Activated T-cell treated with anti-CD3 and anti-CD28 coated beads for 24 hours (primary cell): ENCODE data around the gene GOLGA6L10.
"Not testable (repeated sequence)": the region's sequence is repeated elsewhere in the genome, so short reads cannot be mapped to it uniquely, and the experiment has no call there.

Experiments
- DNase-seq: peaks from one replicate; pipeline ENCODE4 v3.0.0-alpha.2; 2020; ENCODE audit warnings: low read depth

GOLGA6L10 gene

GRCh38 chr15:82317516-82317915, 31.8 kb downstream of the GOLGA6L10 start:
- not testable (repeated sequence) for DNase-seq

- no peak for DNase-seq
These were observed 32.2 kb downstream of the GOLGA6L10 start for GRCh38 chr15:82317091-82317489.

GRCh38 chr15:82316247-82317090, 32.8 kb downstream of the GOLGA6L10 start:
- DNase-seq: not testable (repeated sequence)

DNA sequence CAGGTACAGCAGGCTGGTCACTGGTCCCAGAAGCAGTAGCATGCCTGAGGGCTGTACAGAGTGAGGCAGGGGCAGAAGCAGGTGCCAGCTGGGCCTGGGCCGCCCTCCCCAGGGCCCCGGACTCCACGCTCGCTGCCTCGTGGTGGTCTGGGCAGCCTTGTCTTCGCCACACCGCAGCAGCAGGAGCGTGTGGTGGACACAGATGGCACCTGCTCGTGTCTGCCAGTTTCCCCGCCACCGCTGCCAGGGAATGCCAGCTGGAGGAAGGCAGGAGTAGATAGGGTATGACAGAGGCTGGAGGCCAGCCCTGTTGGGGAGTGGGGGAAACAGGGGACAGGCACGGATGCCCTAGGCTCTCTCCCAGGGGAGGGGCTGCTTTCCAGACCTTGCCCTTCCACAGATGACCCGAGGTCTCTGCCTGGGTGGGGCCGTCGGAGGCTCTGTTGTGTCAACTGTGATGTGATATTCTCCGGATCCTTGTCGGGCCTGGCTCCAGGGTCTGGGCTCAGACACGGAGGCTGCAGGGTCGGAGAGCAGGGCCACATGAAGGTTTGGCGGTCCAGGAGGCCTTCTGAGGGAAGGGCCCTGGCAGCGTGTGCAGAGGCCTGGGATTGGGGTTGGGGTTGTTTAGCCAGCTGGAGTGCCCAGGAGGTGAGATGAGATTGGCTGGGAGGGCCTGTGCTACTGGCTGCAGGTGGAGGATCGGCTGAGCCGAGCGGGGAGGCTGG, 33.6 kb downstream of the GOLGA6L10 start:
- DNase-seq: no peak

GRCh38 chr15:82314769-82315518, 34.3 kb downstream of the GOLGA6L10 start:
- DNase-seq: no peak

GRCh38 chr15:82313951-82314768, 35.1 kb downstream of the GOLGA6L10 start:
- not testable (repeated sequence) for DNase-seq

- no peak for DNase-seq
These were observed 35.8 kb downstream of the GOLGA6L10 start for GRCh38 chr15:82313446-82313845.

DNA sequence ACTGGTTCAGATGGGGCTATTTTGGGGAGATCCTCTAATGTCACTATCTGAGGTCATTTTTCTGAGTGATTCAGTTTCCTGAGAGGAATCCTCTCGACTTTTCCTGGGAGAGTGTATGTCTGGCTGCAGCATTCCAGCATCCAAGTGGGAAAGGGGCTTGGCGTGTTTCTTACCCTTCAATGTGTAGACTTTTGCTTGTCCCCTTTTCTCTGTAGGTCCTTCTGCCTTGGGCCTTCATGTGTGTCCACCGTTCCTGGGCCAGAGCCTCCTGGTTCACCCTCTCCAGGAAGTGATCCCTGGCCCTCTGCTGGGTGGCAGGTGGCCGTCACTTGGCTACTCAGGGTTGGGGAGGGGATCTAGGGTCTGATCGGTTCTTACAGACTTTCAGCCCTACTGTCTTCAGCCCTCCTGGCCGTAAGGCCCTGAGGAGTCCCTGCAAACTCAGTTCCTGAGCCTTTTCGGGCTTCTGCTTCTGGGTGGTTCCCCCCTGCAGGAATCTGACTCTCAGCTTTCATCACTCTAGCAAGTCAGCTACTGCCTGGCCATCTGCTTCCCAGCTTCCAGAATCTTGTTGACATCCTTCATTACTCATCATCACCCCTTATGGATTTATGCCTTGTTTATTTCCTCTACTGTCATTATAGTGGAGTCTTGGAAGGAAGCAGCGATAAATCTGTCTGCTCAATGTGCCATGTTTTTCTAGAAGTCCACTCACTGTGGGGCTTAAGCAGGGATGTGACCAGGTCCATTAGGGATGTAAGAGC, 36.5 kb downstream of the GOLGA6L10 start:
- DNase-seq: no peak

DNA sequence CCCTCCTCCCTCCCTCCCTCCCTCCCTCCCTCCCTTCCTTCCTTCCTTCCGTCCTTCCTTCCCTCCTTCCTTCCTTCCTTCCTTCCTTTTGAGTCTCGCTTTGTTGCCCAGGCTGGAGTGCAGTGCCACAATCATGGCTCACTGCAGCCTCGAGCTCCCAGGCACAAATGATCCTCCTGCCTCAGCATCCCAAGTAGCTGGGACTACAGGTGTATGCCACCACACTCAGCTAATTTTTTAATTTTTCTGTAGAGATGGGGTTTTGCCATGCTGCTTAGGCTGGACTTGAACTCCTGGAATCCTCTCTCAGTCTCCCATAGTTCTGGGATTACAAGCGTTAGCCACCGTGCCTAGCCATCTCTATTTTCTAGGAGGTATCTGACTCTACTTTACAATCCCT, 38.0 kb downstream of the GOLGA6L10 start:
- not testable (repeated sequence) for DNase-seq

GRCh38 chr15:82309802-82310201, 39.5 kb downstream of the GOLGA6L10 start:
- DNase-seq: no peak

GRCh38 chr15:82307714-82308081, 41.6 kb downstream of the GOLGA6L10 start:
- DNase-seq: no peak

DNA sequence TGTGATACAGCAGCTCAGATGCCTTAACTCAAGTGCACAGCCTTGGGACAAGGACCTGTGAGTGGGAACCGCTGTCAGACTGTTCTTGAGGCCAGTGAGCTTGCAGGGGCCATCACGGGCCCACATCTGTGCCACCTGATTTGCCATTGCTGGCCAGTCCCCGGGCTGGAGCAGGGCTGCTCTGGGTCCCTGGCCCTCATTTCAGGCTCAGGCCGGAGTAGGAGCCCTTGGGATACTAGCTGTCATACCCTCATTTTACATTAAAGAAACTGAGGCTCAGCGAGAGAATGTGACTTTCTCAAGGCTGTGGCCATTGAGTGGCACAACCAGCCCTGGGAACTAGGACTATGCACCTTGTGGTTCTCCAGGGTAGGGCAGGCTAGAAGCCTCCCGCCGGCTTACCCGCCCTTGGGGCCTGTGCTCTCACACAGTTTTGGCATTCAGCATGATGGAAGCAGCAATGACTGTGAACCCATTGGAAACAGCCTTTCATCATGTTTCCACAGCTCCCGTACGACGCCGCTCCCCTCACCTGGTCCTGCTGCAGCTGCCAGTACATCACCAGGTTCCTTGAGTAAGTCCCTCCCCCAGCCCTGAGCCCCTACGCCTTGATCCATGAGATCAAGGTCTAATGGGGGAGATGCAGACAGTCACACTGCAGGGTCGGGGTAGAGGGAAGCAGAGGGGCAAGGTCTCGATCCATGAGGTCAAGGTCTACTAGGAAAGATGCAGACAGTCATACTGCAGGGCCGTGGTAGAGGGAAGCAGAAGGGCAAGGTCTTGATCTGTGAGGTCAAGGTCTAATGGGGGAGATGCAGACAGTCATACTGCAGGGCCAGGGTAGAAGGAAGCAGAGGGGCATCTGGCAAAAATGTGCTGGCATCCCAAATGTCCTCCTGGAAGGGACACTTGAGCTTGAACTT, 42.2 kb downstream of the GOLGA6L10 start:
- no peak for DNase-seq

- no peak for DNase-seq
These were observed 43.6 kb downstream of the GOLGA6L10 start for GRCh38 chr15:82305621-82306048.

DNA sequence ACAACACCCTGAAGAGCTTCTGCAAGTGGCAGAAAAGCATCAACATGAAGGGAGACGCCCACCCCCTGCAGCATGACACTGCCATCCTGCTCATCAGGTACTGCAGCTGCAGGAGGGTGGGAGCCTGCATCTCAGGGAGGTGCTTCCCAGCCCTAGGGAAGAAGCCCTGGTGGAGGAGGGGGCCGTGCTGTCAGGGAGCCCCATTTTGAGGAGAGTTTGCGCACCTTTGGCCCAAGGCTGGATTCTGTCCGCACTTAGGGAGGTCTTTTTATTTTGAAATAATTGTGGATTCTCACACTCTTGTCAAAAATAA, 44.5 kb downstream of the GOLGA6L10 start:
- DNase-seq: no peak

DNA sequence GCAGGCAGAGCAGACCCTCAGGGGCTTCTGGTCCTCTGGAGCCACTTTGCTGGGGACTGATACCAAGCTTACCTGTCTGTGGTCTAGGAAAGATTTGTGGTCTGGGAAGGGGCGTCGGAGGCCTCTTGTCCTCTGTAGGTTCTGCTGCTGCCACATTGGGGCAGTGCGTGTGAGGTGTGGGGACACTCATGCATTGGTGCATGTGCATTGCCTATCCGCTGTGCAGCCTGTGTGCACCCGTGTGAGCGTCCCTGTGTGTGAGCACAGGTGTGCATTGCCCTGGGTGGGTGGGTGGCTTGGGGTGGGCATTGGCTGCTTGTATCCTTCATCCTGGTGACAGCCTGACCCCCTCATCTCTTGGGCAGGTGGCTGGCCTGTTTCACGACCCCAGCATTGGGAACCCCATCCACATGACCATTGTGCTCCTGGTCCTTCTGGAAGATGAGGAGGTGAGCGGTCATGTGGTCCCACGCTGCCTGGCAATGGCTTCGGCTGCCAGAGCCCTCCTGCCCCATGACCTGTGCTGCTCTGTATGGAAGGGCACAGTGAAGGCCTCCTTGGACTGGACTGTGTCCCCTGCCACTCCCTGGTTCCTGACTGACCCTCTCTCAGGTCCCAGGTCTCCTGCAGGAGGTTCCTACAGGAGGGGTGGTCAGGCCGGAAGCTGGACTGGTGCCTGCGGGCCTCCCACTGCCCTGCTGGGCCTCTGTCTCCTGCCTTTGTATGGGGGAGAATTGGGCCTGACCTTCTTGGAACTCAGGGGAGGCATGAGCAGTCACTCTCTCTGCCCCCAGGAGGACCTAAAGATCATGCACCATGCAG, 45.1 kb downstream of the GOLGA6L10 start:
- no peak for DNase-seq

DNA sequence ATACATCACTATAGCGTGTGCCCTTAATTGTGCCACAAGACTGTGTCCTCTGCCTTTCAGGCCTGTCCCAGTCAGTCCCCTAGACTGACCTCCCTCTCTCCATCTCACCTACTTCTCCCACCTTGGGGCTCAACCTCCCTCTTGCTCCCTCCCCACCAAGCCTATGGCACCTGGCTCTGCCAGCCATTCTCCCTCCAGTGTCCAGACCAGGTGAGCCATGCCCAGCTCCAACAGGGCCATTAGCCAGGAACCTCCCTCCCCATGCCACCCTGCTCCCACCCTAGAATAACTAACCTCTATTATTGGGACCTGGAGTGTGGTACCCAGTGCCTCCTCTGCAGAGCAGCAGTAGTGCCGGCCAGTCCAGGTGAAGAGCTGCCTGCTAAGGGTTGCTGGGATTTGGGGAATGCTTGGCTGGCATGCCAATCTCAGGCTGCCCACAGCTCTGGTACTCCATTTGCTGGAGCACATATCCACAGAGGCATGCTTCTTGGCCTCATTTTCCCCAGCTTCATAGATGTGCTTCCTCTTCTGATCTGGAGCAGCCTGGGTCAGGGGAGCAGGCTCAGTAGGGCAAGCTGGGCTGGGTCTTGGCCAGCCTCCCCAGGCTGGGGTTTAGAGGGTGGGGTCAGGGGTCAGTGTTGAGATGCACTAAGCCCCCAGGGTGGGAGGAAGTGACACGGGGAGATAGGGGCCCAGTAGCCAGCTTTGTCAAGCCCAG, 47.8 kb downstream of the GOLGA6L10 start:
- DNase-seq: no peak

- no peak for DNase-seq
These were observed 48.4 kb downstream of the GOLGA6L10 start for GRCh38 chr15:82300883-82301282.

DNA sequence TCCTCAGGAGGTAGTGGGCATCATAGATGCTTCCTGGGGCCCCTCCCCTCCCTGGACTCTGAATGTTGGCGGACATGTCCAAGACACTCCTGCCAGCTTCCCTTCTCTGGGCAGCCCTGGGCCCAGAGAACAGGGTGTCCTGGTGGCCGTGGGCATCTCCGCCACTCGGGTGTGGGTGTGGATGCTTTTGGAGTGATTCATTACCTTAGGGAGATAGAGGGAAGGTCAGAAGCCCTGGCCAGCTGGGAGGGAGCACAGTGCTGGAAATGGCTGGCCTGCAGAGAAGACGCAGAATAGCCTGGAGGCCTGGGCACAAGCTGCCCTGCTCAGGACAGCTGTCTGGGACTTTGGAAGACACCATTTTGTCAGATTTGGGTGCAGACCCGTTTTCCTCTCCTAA, 48.9 kb downstream of the GOLGA6L10 start:
- DNase-seq: not testable (repeated sequence)
